K562 (cell line): ENCODE data around the gene DPEP1. TPM values are rescaled to one million over a fixed set of nuclear protein-coding genes. Genes with fewer than 3 reads are reported as not detected.

Experiments used
- ATAC-seq: fragments of 200-7000 bp; cut with Tn5 transposase; 3 replicates; pipeline ENCODE4 v1.9.1; 2020; ENCODE audit warnings: moderate library complexity
- BruUV-seq: library from RNA; stranded (reverse); fragments of 400-500 nt; replicated peaks from 2 replicates; lab custom pipeline; 2021; lab: Mats Ljungman, UMichigan
- CTCF ChIA-PET: fragments of 300-600 bp; formaldehyde crosslinking; extraction: SDS; loops from one replicate; lab custom pipeline; 2021; ENCODE audit warnings: low intra/inter-chr PET ratio; lab: Yijun Ruan, JAX
- POLR2A ChIA-PET: fragments of 300-600, 350-650 bp; sonication (Branson Sonifier 250); formaldehyde crosslinking; extraction: SDS; loops from one replicate; lab custom pipeline; 2021; ENCODE audit warnings: antibody characterized with exemption, inconsistent platforms; lab: Yijun Ruan, JAX
- DNase-seq, 4 experiments: peaks; one replicate each; pipeline versions ENCODE4 v3.0.0 to v3.0.0-alpha.2; 2011 to 2018; ENCODE audit warnings: low spot score in 3 of 4, mixed read lengths in 3 of 4; ENCODE audit errors: extremely low read depth in 1 of 4
- FAIRE-seq: peaks from 2 replicates; lab custom pipeline; 2011; peaks lifted over from hg19 to GRCh38; lab: Jason Lieb, UNC
- H2AFZ ChIP-seq: 2 replicates; pipeline ENCODE4 v1.6.0; 2011; ENCODE audit warnings: low read depth, low read length, control low read depth, inconsistent platforms
- H3K27ac ChIP-seq: fragments of 200-600 bp; 3 replicates; pipeline ENCODE4 v1.8.0; 2011; ENCODE audit warnings: low read depth, mild to moderate bottlenecking, control low read depth, inconsistent platforms, low read length, moderate library complexity, mixed read lengths; ENCODE audit errors: extremely low read depth
- H3K27me3 ChIP-seq, 2 experiments: fragments of 300-600 bp in 1 of 2; 2 replicates in 1 of 2; 3 replicates in 1 of 2; pipeline versions ENCODE4 v1.6.0 to v1.8.0; 2011; ENCODE audit warnings: inconsistent platforms in 2 of 2, low read length in 2 of 2, mild to moderate bottlenecking in 1 of 2, mixed read lengths in 1 of 2, moderate library complexity in 1 of 2; ENCODE audit not compliant: control insufficient read depth in 2 of 2, insufficient read depth in 2 of 2
- H3K36me3 ChIP-seq: fragments of 300-600 bp; 3 replicates; pipeline ENCODE4 v1.8.0; 2011; ENCODE audit warnings: mild to moderate bottlenecking, low read length, inconsistent platforms; ENCODE audit not compliant: control insufficient read depth, insufficient read depth
- H3K4me1 ChIP-seq, 2 experiments: fragments of 200-600 bp in 1 of 2; replicated peaks in 1 of 2; 2 replicates in 1 of 2; 3 replicates in 1 of 2; pipeline versions ENCODE4 v1.5.1 to v1.8.0; 2011; ENCODE audit warnings: inconsistent platforms in 2 of 2, low read length in 2 of 2, mild to moderate bottlenecking in 1 of 2, mixed read lengths in 1 of 2, moderate library complexity in 1 of 2; ENCODE audit not compliant: control insufficient read depth in 2 of 2, insufficient read depth in 2 of 2
- H3K4me2 ChIP-seq: 2 replicates; pipeline ENCODE4 v1.6.1; 2011; ENCODE audit warnings: low read length, control low read depth, inconsistent platforms, mixed read lengths; ENCODE audit not compliant: insufficient read depth
- H3K4me3 ChIP-seq: fragments of 200-600 bp; sonication (generic), shearing (Covaris generic); 2 replicates; pipeline ENCODE4 v1.5.1; 2016; ENCODE audit warnings: control low read depth, inconsistent platforms
- H3K79me2 ChIP-seq: fragments of 200-600 bp; 3 replicates; pipeline ENCODE4 v1.8.0; 2011; ENCODE audit warnings: low read length, inconsistent platforms; ENCODE audit not compliant: control insufficient read depth, insufficient read depth
- H3K9ac ChIP-seq, 2 experiments: 2 replicates each; pipeline versions ENCODE4 v1.6.0 to v1.6.1; 2011; ENCODE audit warnings: low read depth in 2 of 2, low read length in 2 of 2, control low read depth in 1 of 2, inconsistent platforms in 1 of 2, mild to moderate bottlenecking in 1 of 2, mixed read lengths in 1 of 2; ENCODE audit not compliant: insufficient read depth in 1 of 2
- H3K9me1 ChIP-seq: one replicate; pipeline ENCODE4 v1.6.0; 2011; ENCODE audit warnings: inconsistent platforms, mild to moderate bottlenecking, low read length, moderate library complexity; ENCODE audit not compliant: control insufficient read depth, insufficient read depth
- H3K9me3 ChIP-seq: replicated peaks from 2 replicates; pipeline ENCODE4 v1.5.1; 2011; ENCODE audit warnings: low read depth, low read length, inconsistent platforms; ENCODE audit not compliant: control insufficient read depth, insufficient read depth
- H4K20me1 ChIP-seq: replicated peaks from 2 replicates; pipeline ENCODE4 v1.6.1; 2011; ENCODE audit warnings: low read length, inconsistent platforms, mixed read lengths; ENCODE audit not compliant: control insufficient read depth, insufficient read depth
- ARID3B ChIP-seq: fragments of 250-450 bp; sonication (Bioruptor Pico); IDR thresholded peaks from 2 replicates; pipeline ENCODE4 v1.4.0; 2020; ENCODE audit warnings: borderline replicate concordance
- MEF2D ChIP-seq: conservative IDR thresholded peaks from 2 replicates; pipeline ENCODE4 v1.6.1; 2016; ENCODE audit warnings: low read depth, missing genetic modification characterization, missing compliant biosample characterization
- NRF1 ChIP-seq, 2 experiments: fragments of 450-650 bp; IDR thresholded peaks in 1 of 2; conservative IDR thresholded peaks in 1 of 2; 2 replicates each; pipeline ENCODE4 v1.6.1; 2014; ENCODE audit warnings: mild to moderate bottlenecking in 2 of 2
- NUFIP1 ChIP-seq: fragments of 450-650 bp; IDR thresholded peaks from 2 replicates; pipeline ENCODE4 v1.6.1; 2018; ENCODE audit not compliant: partially characterized antibody
- POLR2AphosphoS2 ChIP-seq: IDR thresholded peaks from 2 replicates; pipeline ENCODE4 v1.6.1; 2012; ENCODE audit warnings: low read length, improper control_type of control experiment
- SMARCA4 ChIP-seq: fragments of 450-650 bp; IDR thresholded peaks from 2 replicates; pipeline ENCODE4 v1.6.1; 2016
- TAF7 ChIP-seq: fragments of 450-650 bp; IDR thresholded peaks from 2 replicates; pipeline ENCODE4 v1.6.1; 2016; ENCODE audit warnings: missing genetic modification characterization, missing compliant biosample characterization
- ZNF197 ChIP-seq: fragments of 200-800 bp; sonication (Bioruptor generic); IDR thresholded peaks from 2 replicates; pipeline ENCODE4 v1.6.1; 2016; ENCODE audit warnings: low read depth, missing genetic modification characterization, missing compliant biosample characterization
- ZNF354B ChIP-seq: fragments of 250-450 bp; sonication (Bioruptor Pico); IDR thresholded peaks from 2 replicates; pipeline ENCODE4 v1.4.0; 2020
- ZNF695 ChIP-seq: fragments of 450-650 bp; formaldehyde crosslinking; IDR thresholded peaks from 2 replicates; pipeline ENCODE4 v1.4.0; 2020; ENCODE audit warnings: mild to moderate bottlenecking, moderate library complexity
- ZNF780A ChIP-seq: fragments of 250-450 bp; sonication (Bioruptor Pico); IDR thresholded peaks from 2 replicates; pipeline ENCODE4 v1.5.0; 2021; ENCODE audit warnings: mild to moderate bottlenecking
- ZZZ3 ChIP-seq: fragments of 450-650 bp; IDR thresholded peaks from 2 replicates; pipeline ENCODE4 v1.6.1; 2016; ENCODE audit warnings: antibody characterized with exemption, mild to moderate bottlenecking, moderate library complexity
- WGBS: fragments of 100-300 bp; shearing (Covaris generic); methylation state at CpG from one replicate; pipeline ENCODE4 v1.1.6; 2016; ENCODE audit warnings: low coverage, mixed read lengths; ENCODE audit not compliant: insufficient coverage; ENCODE audit errors: missing lambda C conversion rate; 5-methylcytosine and 5-hydroxymethylcytosine counted together
- in situ Hi-C: fragments of 300-500 bp; cut with MboI; formaldehyde crosslinking; loops from 4 replicates; pipeline ENCODE4 v1.15.0; 2018; ENCODE audit warnings: inconsistent platforms, mixed read lengths
- intact Hi-C: fragments of 100-400 bp; cut with micrococcal nuclease; formaldehyde crosslinking; loops from 2 replicates; pipeline ENCODE4 v1.14.2; 2022
- polyA plus RNA-seq, 8 experiments: library from polyadenylated mRNA; depleted of rRNA in 4 of 8; stranded (reverse) in 5 of 8; unstranded in 3 of 8; fragments of >200 nt; fragmentation: Nextera tagmentation in 2 of 8; fragmentation: Illumina TruSeq in 1 of 8; extraction: Ambion mirVana in 2 of 8; extraction: Trizol in 1 of 8; gene quantifications; 2 replicates each; pipeline versions ENCODE4 v1.2.1 to v1.2.3, GENCODE V29; 2011 to 2014; ENCODE audit warnings: inconsistent platforms in 1 of 8, missing spikeins in 1 of 8
- total RNA-seq, 7 experiments: library from RNA; depleted of rRNA in 6 of 7; stranded (reverse); fragments of >200 nt in 6 of 7; fragmentation: Illumina TruSeq in 2 of 7; extraction: Trizol in 2 of 7; gene quantifications; 2 replicates each; pipeline versions ENCODE4 v1.2.1 to v1.2.3, GENCODE V29; 2011 to 2021; ENCODE audit warnings: low replicate concordance in 1 of 7
- TF ChIP-seq, protein P1 (sequence below): fragments of 250-450 bp; sonication (Bioruptor Pico); IDR thresholded peaks from 2 replicates; pipeline ENCODE4 v1.5.1; 2021; ENCODE audit warnings: mild to moderate bottlenecking
- TF ChIP-seq, protein P2 (sequence below), 3 experiments: IDR thresholded peaks in 2 of 3; conservative IDR thresholded peaks in 1 of 3; 2 replicates each; pipeline ENCODE4 v1.5.1; 2011 to 2012; ENCODE audit warnings: low read length in 3 of 3, mild to moderate bottlenecking in 3 of 3, control low read depth in 2 of 3, improper control_type of control experiment in 1 of 3, inconsistent platforms in 1 of 3, low read depth in 1 of 3, mixed read lengths in 1 of 3, moderate library complexity in 1 of 3; ENCODE audit not compliant: insufficient read depth in 2 of 3

DPEP1 gene
- total and polyA plus RNA-seq, 9 of the 15 experiments (the other 6 are each of a cell fraction or from before 2014, with no cell fraction given): 0.14 to 0.31 (median 0.20) TPM; not detected in 6

DNA sequence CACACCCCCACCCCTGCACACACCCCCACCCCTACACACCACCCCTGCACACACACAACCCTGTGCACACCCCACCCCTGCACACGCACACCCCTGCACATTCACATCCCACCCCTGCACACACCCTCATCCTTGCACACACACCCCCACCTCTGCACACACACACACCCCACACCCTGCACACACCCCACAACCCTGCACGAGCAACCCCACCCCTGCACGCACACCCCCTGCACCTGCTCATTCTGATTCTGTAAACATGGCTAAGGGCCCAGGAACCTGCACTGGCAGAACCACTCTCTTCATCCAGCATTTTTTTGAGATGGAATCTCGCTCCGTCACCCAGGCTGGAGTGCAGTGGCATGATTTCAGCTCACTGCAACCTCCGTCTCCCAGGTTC is 25.9 kb downstream of the DPEP1 start:
- BruUV-seq: no TSS peak

More for the DNA sequence above, 25.9 kb downstream of the DPEP1 start:
- Histone ChIP-seq H3K9ac (no peak overlapping the region), H3K27ac (no peak overlapping the region), H3K79me2 (no peaks in the 10 kb centered on the region), H3K4me2 (no peak overlapping the region), H3K4me3 (no peak overlapping the region), H2AFZ (no peak overlapping the region), H3K36me3 (no peaks in the 10 kb centered on the region), H3K27me3 (peaks cover 0 to 15% of the 10 kb centered on the region in 2 experiments; a peak in 1 of 5 replicates), H3K9me3 (no peaks in the 10 kb centered on the region), H3K4me1 (peaks cover 0 to 54% of the 10 kb centered on the region in 2 experiments; a peak in 3 of 5 replicates), H3K9me1 (no peaks in the 10 kb centered on the region), H4K20me1 (no peaks in the 10 kb centered on the region)
- DNase-seq: no peak
- FAIRE-seq: no peak
- in situ Hi-C loops (no loop called here), intact Hi-C loops (loop anchor here (5.0 kb wide), 1 partner anchor 37 kb away; no protein-coding TSS in a partner anchor)
- WGBS: 35% methylated on average over 5 of the region's 6 CpGs
- ChIA-PET CTCF (no interaction called here), POLR2A (interaction anchor here (0.7 kb wide), 1 partner anchor 8 kb away, joined by 3 read pairs; no protein-coding TSS in a partner anchor)
- no peak for TF ChIP-seq ZNF780A (CRISPR knock-in tag)
- no peak for TF ChIP-seq TAF7 (tag)
- TF ChIP-seq, protein P1, sequence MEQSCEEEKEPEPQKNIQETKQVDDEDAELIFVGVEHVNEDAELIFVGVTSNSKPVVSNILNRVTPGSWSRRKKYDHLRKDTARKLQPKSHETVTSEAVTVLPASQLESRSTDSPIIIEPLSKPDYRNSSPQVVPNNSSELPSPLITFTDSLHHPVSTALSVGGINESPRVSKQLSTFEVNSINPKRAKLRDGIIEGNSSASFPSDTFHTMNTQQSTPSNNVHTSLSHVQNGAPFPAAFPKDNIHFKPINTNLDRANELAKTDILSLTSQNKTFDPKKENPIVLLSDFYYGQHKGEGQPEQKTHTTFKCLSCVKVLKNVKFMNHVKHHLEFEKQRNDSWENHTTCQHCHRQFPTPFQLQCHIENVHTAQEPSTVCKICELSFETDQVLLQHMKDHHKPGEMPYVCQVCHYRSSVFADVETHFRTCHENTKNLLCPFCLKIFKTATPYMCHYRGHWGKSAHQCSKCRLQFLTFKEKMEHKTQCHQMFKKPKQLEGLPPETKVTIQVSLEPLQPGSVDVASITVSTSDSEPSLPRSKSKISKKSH (CRISPR knock-in tag): no peak
- no peak for TF ChIP-seq ZZZ3
- TF ChIP-seq, protein P2, sequence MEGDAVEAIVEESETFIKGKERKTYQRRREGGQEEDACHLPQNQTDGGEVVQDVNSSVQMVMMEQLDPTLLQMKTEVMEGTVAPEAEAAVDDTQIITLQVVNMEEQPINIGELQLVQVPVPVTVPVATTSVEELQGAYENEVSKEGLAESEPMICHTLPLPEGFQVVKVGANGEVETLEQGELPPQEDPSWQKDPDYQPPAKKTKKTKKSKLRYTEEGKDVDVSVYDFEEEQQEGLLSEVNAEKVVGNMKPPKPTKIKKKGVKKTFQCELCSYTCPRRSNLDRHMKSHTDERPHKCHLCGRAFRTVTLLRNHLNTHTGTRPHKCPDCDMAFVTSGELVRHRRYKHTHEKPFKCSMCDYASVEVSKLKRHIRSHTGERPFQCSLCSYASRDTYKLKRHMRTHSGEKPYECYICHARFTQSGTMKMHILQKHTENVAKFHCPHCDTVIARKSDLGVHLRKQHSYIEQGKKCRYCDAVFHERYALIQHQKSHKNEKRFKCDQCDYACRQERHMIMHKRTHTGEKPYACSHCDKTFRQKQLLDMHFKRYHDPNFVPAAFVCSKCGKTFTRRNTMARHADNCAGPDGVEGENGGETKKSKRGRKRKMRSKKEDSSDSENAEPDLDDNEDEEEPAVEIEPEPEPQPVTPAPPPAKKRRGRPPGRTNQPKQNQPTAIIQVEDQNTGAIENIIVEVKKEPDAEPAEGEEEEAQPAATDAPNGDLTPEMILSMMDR (IDR thresholded peaks at IDR 0.05 in 2 of 3, conservative IDR thresholded peaks at IDR 0.05 in 1 of 3; ENCODE audit: insufficient read depth in 2 of 3, low read depth in 1 of 3, low read length in 3 of 3): no peak
- no peak for TF ChIP-seq ZNF695
- TF ChIP-seq SMARCA4: no peak
- no peak for TF ChIP-seq MEF2D (tag)
- no peak for TF ChIP-seq ZNF197
- TF ChIP-seq ZNF354B (CRISPR knock-in tag): no peak
- TF ChIP-seq ARID3B: no peak
- no peak for TF ChIP-seq NRF1 (conservative IDR thresholded peaks at IDR 0.05 in 1 of 2, IDR thresholded peaks at IDR 0.05 in 1 of 2)
- no peak for TF ChIP-seq NUFIP1
- no peak for TF ChIP-seq POLR2AphosphoS2
- no peak for ATAC-seq
